HepG2 (cell line): Measurements from ENCODE around the gene GALNT5. TPM values are rescaled to one million over a fixed set of nuclear protein-coding genes. Genes with fewer than 3 reads are reported as not detected.

Experiments
- ATAC-seq: fragments of 200-7000 bp; cut with Tn5 transposase; 3 replicates; pipeline ENCODE4 v1.9.1; 2020; ENCODE audit warnings: mild to moderate bottlenecking, moderate library complexity
- BruUV-seq: library from RNA; stranded (reverse); fragments of 400-500 nt; replicated peaks from 2 replicates; lab custom pipeline; 2021; lab: Mats Ljungman, UMichigan
- CTCF ChIA-PET: fragments of 300-600 bp; formaldehyde crosslinking; extraction: SDS; loops from one replicate; lab custom pipeline; 2021; ENCODE audit warnings: low total read pairs, inconsistent platforms, low intra/inter-chr PET ratio; lab: Yijun Ruan, JAX
- POLR2A ChIA-PET: fragments of 350-600 bp; sonication (Branson Sonifier 250); formaldehyde crosslinking; loops from one replicate; lab custom pipeline; 2020; ENCODE audit warnings: antibody characterized with exemption, inconsistent platforms; lab: Yijun Ruan, JAX
- DNase-seq: peaks from one replicate; pipeline ENCODE4 v3.0.0-alpha.2; 2015; ENCODE audit warnings: low spot score
- FAIRE-seq: peaks from 3 replicates; lab custom pipeline; 2011; peaks lifted over from hg19 to GRCh38; lab: Jason Lieb, UNC
- H2AFZ ChIP-seq: one replicate; pipeline ENCODE4 v1.6.1; 2011; ENCODE audit warnings: low read length, inconsistent platforms
- H3K27ac ChIP-seq: fragments of 300-600 bp; 3 replicates; pipeline ENCODE4 v1.8.0; 2011; ENCODE audit warnings: mixed run types, mild to moderate bottlenecking, mixed read lengths, low read length, inconsistent platforms; ENCODE audit not compliant: insufficient read depth; ENCODE audit errors: extremely low read length
- H3K27me3 ChIP-seq, 2 experiments: fragments of 200-600 bp in 1 of 2; 2 replicates in 1 of 2; 3 replicates in 1 of 2; pipeline versions ENCODE4 v1.6.0 to v1.8.0; 2011; ENCODE audit warnings: low read length in 2 of 2, mild to moderate bottlenecking in 2 of 2, moderate library complexity in 2 of 2, inconsistent platforms in 1 of 2; ENCODE audit not compliant: insufficient read depth in 2 of 2, control insufficient read depth in 1 of 2
- H3K36me3 ChIP-seq, 2 experiments: fragments of 200-600 bp in 1 of 2; replicated peaks in 1 of 2; 2 replicates in 1 of 2; 3 replicates in 1 of 2; pipeline versions ENCODE4 v1.5.1 to v1.8.0; 2011; ENCODE audit warnings: low read length in 2 of 2, inconsistent platforms in 1 of 2; ENCODE audit not compliant: insufficient read depth in 2 of 2, control insufficient read depth in 1 of 2
- H3K4me1 ChIP-seq: 2 replicates; pipeline ENCODE4 v1.5.1; 2012; ENCODE audit warnings: low read length, inconsistent platforms; ENCODE audit not compliant: insufficient read depth
- H3K4me2 ChIP-seq: 2 replicates; pipeline ENCODE4 v1.6.0; 2011; ENCODE audit warnings: low read depth, low read length, inconsistent platforms
- H3K4me3 ChIP-seq, 3 experiments: fragments of 200-600 bp in 1 of 3; sonication (generic), shearing (Covaris generic) in 1 of 3; replicated peaks in 1 of 3; 2 replicates each; pipeline ENCODE4 v1.5.1; 2011 to 2016; ENCODE audit warnings: low read length in 3 of 3, inconsistent platforms in 2 of 3, low read depth in 2 of 3, mild to moderate bottlenecking in 2 of 3, control low read depth in 1 of 3, mixed read lengths in 1 of 3; ENCODE audit not compliant: insufficient read depth in 1 of 3
- H3K79me2 ChIP-seq: one replicate; pipeline ENCODE4 v1.6.1; 2011; ENCODE audit warnings: low read length, inconsistent platforms; ENCODE audit not compliant: insufficient read depth
- H3K9ac ChIP-seq: 2 replicates; pipeline ENCODE4 v1.6.0; 2011; ENCODE audit warnings: mild to moderate bottlenecking, low read depth, low read length, inconsistent platforms; ENCODE audit not compliant: insufficient read depth
- H3K9me3 ChIP-seq: 2 replicates; pipeline ENCODE4 v1.5.1; 2012; ENCODE audit warnings: mild to moderate bottlenecking, low read length
- H4K20me1 ChIP-seq: 2 replicates; pipeline ENCODE4 v1.6.0; 2011; ENCODE audit warnings: inconsistent platforms, mild to moderate bottlenecking, low read length, moderate library complexity; ENCODE audit not compliant: insufficient read depth
- FOXK2 ChIP-seq: fragments of 450-650 bp; IDR thresholded peaks from 2 replicates; pipeline ENCODE4 v1.6.1; 2016
- HMGA1 ChIP-seq: sonication (generic); formaldehyde crosslinking; conservative IDR thresholded peaks from 2 replicates; pipeline ENCODE4 v1.4.0; 2020; ENCODE audit warnings: missing genetic modification reagents
- HNRNPUL1 ChIP-seq: fragments of 200-400 bp; formaldehyde crosslinking; IDR thresholded peaks from 2 replicates; pipeline ENCODE4 v1.6.1; 2017; ENCODE audit warnings: low read depth, mild to moderate bottlenecking, low read length, moderate library complexity
- IKZF1 ChIP-seq: fragments of 450-650 bp; IDR thresholded peaks from 2 replicates; pipeline ENCODE4 v1.7.1; 2016
- ISL2 ChIP-seq: sonication (generic); formaldehyde crosslinking; IDR thresholded peaks from 2 replicates; pipeline ENCODE4 v1.5.0; 2020; ENCODE audit warnings: missing genetic modification reagents
- JUN ChIP-seq: sonication (generic); formaldehyde crosslinking; IDR thresholded peaks from 2 replicates; pipeline ENCODE4 v1.4.0; 2020; ENCODE audit warnings: mild to moderate bottlenecking, missing genetic modification reagents
- KDM5B ChIP-seq: sonication (generic); formaldehyde crosslinking; IDR thresholded peaks from 2 replicates; pipeline ENCODE4 v1.4.0; 2020; ENCODE audit warnings: missing genetic modification reagents, mild to moderate bottlenecking, borderline replicate concordance
- NCOR1 ChIP-seq: fragments of 200-600 bp; sonication (generic); IDR thresholded peaks from 2 replicates; pipeline ENCODE4 v1.7.0; 2017; ENCODE audit warnings: antibody characterized with exemption, low read length, borderline replicate concordance
- ONECUT2 ChIP-seq: sonication (generic); formaldehyde crosslinking; IDR thresholded peaks from 2 replicates; pipeline ENCODE4 v1.4.0; 2020; ENCODE audit warnings: missing genetic modification reagents
- PAF1 ChIP-seq: IDR thresholded peaks from 2 replicates; pipeline ENCODE4 v1.6.1; 2016; ENCODE audit warnings: missing genetic modification reagents, missing compliant biosample characterization
- PAXIP1 ChIP-seq: sonication (generic); formaldehyde crosslinking; conservative IDR thresholded peaks from 2 replicates; pipeline ENCODE4 v1.4.0; 2020; ENCODE audit warnings: mild to moderate bottlenecking, missing genetic modification reagents, moderate library complexity
- RFX1 ChIP-seq: fragments of 450-650 bp; IDR thresholded peaks from 2 replicates; pipeline ENCODE4 v1.6.1; 2017
- SETDB1 ChIP-seq: sonication (generic); formaldehyde crosslinking; IDR thresholded peaks from 2 replicates; pipeline ENCODE4 v1.5.1; 2020; ENCODE audit warnings: missing genetic modification reagents, mild to moderate bottlenecking, borderline replicate concordance
- ZFX ChIP-seq: sonication (generic); formaldehyde crosslinking; IDR thresholded peaks from 2 replicates; pipeline ENCODE4 v1.4.0; 2020; ENCODE audit warnings: mild to moderate bottlenecking, low read depth, missing genetic modification reagents, moderate library complexity
- ZNF10 ChIP-seq: sonication (generic); formaldehyde crosslinking; IDR thresholded peaks from 2 replicates; pipeline ENCODE4 v1.4.0; 2020; ENCODE audit warnings: mild to moderate bottlenecking, low read depth, missing genetic modification reagents, borderline replicate concordance
- ZNF468 ChIP-seq: sonication (generic); formaldehyde crosslinking; IDR thresholded peaks from 2 replicates; pipeline ENCODE4 v1.8.0; 2022; ENCODE audit warnings: mild to moderate bottlenecking, moderate library complexity, missing genetic modification reagents
- ZNF501 ChIP-seq: sonication (generic); formaldehyde crosslinking; IDR thresholded peaks from 2 replicates; pipeline ENCODE4 v1.5.1; 2020; ENCODE audit warnings: mild to moderate bottlenecking, moderate library complexity, missing genetic modification reagents
- ZNF552 ChIP-seq: sonication (generic); formaldehyde crosslinking; IDR thresholded peaks from 2 replicates; pipeline ENCODE4 v1.9.0; 2022; ENCODE audit warnings: missing genetic modification reagents, mild to moderate bottlenecking, borderline replicate concordance
- ZNF660 ChIP-seq: sonication (generic); formaldehyde crosslinking; IDR thresholded peaks from 2 replicates; pipeline ENCODE4 v1.5.1; 2020; ENCODE audit warnings: mild to moderate bottlenecking, low read depth, missing genetic modification reagents, borderline replicate concordance
- ZNF746 ChIP-seq: sonication (generic); formaldehyde crosslinking; IDR thresholded peaks from 2 replicates; pipeline ENCODE4 v1.8.0; 2022; ENCODE audit warnings: mild to moderate bottlenecking, missing genetic modification reagents
- ZNF781 ChIP-seq: sonication (generic); formaldehyde crosslinking; IDR thresholded peaks from 2 replicates; pipeline ENCODE4 v1.5.1; 2020; ENCODE audit warnings: borderline replicate concordance, mild to moderate bottlenecking, missing genetic modification reagents; ENCODE audit errors: not compliant biosample characterization
- ZSCAN25 ChIP-seq: sonication (generic); formaldehyde crosslinking; IDR thresholded peaks from 2 replicates; pipeline ENCODE4 v1.8.0; 2022; ENCODE audit warnings: mild to moderate bottlenecking, missing genetic modification reagents
- WGBS: methylation state at CpG from one replicate; pipeline ENCODE4 v1.1.6; 2017; ENCODE audit warnings: low lambda C conversion rate; 5-methylcytosine and 5-hydroxymethylcytosine counted together
- in situ Hi-C: cut with HindIII; loops from 2 replicates; pipeline ENCODE4 v1.10.0; 2017; ENCODE audit warnings: low pct_unique_long_range_greater_than_20kb; ENCODE audit not compliant: extremely low pct_ligation_motif_present
- intact Hi-C: fragments of 100-400 bp; cut with micrococcal nuclease; formaldehyde crosslinking; loops from one replicate; pipeline ENCODE4 v1.10.0; 2022; ENCODE audit not compliant: unreplicated experiment
- polyA plus RNA-seq, 8 experiments: library from polyadenylated mRNA; depleted of rRNA in 3 of 8; stranded (reverse) in 7 of 8; unstranded in 1 of 8; fragments of >200 nt; fragmentation: Illumina TruSeq in 4 of 8; extraction: Trizol in 4 of 8; gene quantifications; 2 replicates each; pipeline versions ENCODE4 v1.2.1 to v1.2.3, GENCODE V29; 2011 to 2016; ENCODE audit warnings: low read depth in 4 of 8, missing spikeins in 1 of 8, mixed read lengths in 1 of 8; ENCODE audit not compliant: insufficient read depth in 1 of 8
- total RNA-seq, 5 experiments: library from RNA; depleted of rRNA; stranded (reverse); fragments of >200 nt; fragmentation: Illumina TruSeq; extraction: Trizol; gene quantifications; 2 replicates each; pipeline ENCODE4 v1.2.3, GENCODE V29; 2016; ENCODE audit warnings: low read depth in 1 of 5

The GALNT5 gene
- total and polyA plus RNA-seq, 2 of the 13 experiments (the other 11 are each of a cell fraction or from before 2014, with no cell fraction given) = not detected

DNA sequence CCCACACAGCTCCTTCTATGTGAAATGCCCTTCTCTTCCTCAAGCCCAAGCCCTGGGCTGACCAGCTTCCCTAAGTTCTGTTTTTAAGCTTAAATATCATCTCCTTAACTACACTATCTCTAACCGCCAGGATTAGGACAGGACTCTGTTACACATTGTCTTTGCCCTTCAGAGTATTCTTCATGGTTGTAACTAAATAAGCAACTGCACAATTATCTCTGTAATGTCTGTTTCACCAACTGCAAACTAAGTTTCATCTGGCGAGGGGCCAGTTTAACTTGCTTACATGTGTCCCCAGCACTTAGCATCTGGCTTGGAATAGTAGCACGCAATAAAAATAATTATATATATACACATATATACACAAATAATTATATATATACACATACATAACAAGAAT is 69.2 kb downstream of the GALNT5 start (continued):
- TF ChIP-seq ZNF468 (CRISPR knock-in tag) = no peak
- TF ChIP-seq ONECUT2 (CRISPR knock-in tag) = no peak
- TF ChIP-seq ZNF552 (CRISPR knock-in tag) = no peak
- TF ChIP-seq ZSCAN25 (CRISPR knock-in tag) = no peak
- TF ChIP-seq ZNF660 (CRISPR knock-in tag) = no peak
- no peak for TF ChIP-seq ZFX (CRISPR knock-in tag)
- no peak for TF ChIP-seq ZNF781 (CRISPR knock-in tag)
- no peak for TF ChIP-seq ZNF501 (CRISPR knock-in tag)
- no peak for TF ChIP-seq ISL2 (CRISPR knock-in tag)
- no peak for TF ChIP-seq JUN
- no peak for TF ChIP-seq HMGA1 (CRISPR knock-in tag)

- POLR2A ChIA-PET = no interaction called here
- intact Hi-C loops = loop anchor here (5.0 kb wide), 1 partner anchor 135 kb away; no protein-coding TSS in a partner anchor
- CTCF ChIA-PET = interaction anchor here (0.8 kb wide), 1 partner anchor 683 kb away, joined by 3 read pairs; no protein-coding TSS in a partner anchor
- TF ChIP-seq PAF1 (CRISPR knock-in tag) = no peak
- TF ChIP-seq ZNF746 (CRISPR knock-in tag) = no peak
- no peak for TF ChIP-seq KDM5B (CRISPR knock-in tag)
- no peak for TF ChIP-seq FOXK2
- no peak for TF ChIP-seq IKZF1
- TF ChIP-seq ZNF10 = no peak
- TF ChIP-seq PAXIP1 (CRISPR knock-in tag) = no peak
- no peak for TF ChIP-seq SETDB1 (CRISPR knock-in tag)
- no peak for TF ChIP-seq NCOR1
- TF ChIP-seq RFX1 = no peak
- TF ChIP-seq HNRNPUL1 = no peak
Measured at GRCh38 chr2:157327200-157327599, 69.7 kb downstream of the GALNT5 start.

More at GRCh38 chr2:157327200-157327599, 69.7 kb downstream of the GALNT5 start:
- no peaks in the 10 kb centered on the region for H3K27me3 ChIP-seq
- DNase-seq (no peak), FAIRE-seq (no peak), ATAC-seq (no peak; the same call in 2 of the 3 replicates)
- in situ Hi-C loops = no loop called here
- BruUV-seq = no TSS peak
- no peaks in the 10 kb centered on the region for H3K4me1 ChIP-seq
- no peaks in the 10 kb centered on the region for H3K79me2 ChIP-seq
- H3K9me3 ChIP-seq = no peaks in the 10 kb centered on the region
- no peak overlapping the region for H2AFZ ChIP-seq
- H4K20me1 ChIP-seq = no peaks in the 10 kb centered on the region
- H3K27ac ChIP-seq = no peak overlapping the region
- H3K4me3 ChIP-seq = no peak overlapping the region
- H3K36me3 ChIP-seq = no peaks in the 10 kb centered on the region
- no peak overlapping the region for H3K4me2 ChIP-seq
- H3K9ac ChIP-seq = no peak overlapping the region
- WGBS = 4% methylated on average over 3 of the region's 3 CpGs
